Activated CD4-positive, alpha-beta T cell treated with anti-CD3 and anti-CD28 coated beads, Interleukin-2, amount 50 U/mL, for 48 hours (primary cell): ENCODE measurements around the gene DNAL1.

Experiments
- DNase-seq, 2 experiments: peaks; one replicate each; pipeline ENCODE4 v3.0.0-alpha.2; 2020

DNAL1 gene

DNA sequence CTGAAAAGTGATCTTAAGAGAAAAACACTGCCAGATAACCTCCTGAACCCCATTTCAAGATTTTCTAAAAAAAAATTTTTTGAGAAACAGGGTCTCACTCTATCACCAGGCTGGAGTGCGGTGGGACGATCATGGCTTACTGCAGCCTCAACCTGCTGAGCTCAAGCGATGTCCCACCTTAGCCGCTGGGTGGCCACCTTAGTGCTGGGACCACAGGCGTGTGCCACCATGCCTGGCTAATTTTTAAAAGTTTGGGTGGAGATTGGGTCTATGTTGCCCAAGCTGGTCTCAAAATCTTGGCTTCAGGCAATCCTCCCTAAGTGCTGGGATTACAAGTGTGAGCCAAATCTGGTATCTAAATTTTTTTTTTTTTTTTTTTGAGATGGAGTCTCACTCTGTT, 66.0 kb downstream of the DNAL1 start:
- no peak for DNase-seq

GRCh38 chr14:73712071-73712506, 67.3 kb downstream of the DNAL1 start:
- no peak for DNase-seq

DNA sequence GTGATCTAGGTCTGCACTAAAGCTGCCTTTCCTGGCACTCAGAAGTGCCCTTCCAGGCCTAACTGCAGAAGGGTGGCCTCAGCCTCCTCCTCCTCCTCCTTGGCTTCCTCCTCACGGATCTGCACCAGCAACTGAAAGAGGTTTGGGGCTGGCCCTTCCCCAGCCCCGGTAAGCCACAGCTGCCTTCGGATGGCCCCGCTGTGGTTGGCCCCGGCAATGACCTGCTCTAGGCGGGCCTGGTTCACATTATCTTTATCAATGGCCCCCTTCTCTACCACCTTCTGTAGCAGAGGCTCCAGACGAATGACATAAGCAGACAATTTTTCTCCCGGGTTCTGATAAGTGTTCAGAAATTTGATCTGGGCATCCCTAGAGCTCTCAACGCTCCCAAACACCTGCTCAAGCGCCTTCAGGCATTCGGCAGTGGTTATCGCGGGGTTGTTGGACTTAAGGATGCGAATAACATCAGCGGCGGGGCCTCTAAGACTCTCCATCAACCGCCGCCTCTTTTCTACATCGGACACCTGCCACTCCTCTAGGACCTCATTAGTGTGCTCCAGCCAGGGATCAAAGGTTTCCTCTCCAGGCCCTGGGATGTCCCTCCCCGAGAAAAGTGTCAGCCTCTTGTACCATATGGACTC, 67.9 kb downstream of the DNAL1 start:
- DNase-seq = peak; percentile 61 to 70

- peak in 1 of 2 experiments; percentile 19 for DNase-seq
Measured at GRCh38 chr14:73713206-73713802, 68.5 kb downstream of the DNAL1 start.

DNA sequence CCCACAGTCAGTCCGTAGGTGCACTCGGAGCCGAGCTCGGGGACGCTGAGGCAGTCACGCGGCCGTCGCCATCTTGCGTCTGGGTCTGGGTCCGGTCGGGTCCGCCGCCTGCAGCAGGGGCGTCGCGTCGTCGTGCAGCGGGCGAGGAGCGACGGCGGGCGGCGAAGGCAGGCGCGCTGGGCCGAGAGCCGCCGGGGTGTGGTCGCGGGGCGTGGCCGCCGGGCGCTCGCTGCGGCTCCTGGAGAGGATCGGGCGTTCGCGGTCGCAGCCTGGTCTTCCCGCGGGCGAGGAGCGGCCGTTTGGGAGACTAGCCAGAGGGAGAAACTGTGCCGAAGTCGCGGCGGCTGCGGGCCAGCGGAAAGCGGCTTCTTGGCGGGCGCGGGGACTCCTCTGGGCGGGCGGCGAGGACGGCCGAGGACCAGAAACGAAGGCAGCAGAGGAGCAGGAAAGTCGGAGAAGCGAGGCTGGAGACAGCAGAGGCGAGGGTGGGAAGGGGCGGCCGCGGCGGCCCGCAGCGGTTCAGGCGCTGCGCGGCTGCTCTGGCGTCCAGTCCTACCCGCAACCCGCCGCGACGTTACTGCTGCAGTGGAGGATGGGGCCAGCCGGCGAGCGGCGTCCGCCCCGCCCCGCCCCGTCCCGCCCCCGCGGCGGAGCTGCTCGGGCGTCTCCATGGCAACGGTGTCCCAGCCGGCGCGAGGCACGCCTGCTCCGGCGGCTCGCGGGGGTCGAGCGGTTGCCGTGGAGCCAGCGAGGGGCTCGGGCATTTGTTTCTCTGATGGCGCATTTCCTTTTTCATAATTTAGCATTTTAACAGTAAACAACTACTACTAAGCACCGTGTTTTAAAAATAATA, 69.2 kb downstream of the DNAL1 start, which contains the start of gene PNMA1:
PNMA1 (minus strand) TSS at position 582 of the 853 bp plus-strand sequence. CDS start 745 bp downstream, outside the sequence.
- DNase-seq = peak; percentile 86 to 88

- no peak for DNase-seq
Measured at GRCh38 chr14:73714656-73715081, 69.9 kb downstream of the DNAL1 start.

GRCh38 chr14:73715707-73716106, 70.9 kb downstream of the DNAL1 start:
- no peak for DNase-seq

DNA sequence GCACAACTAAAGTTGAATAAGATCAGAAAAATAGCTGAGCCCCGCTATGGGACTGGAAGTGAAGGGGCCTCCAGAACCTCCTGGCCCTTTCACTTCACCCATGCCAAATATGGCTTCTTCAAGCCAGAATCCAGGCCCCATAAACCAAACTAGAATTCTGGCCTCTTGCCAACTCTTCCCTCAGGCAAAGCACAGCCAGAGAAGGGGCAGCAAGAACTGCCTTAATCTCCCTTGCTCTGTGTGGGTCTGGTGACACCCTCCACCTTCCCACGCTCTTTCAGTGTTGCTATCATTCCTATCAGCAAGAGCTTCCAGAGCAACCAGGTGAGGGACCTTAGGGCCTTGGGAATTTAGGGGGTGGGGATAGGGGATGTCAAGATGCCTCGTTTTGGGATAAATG, 72.5 kb downstream of the DNAL1 start:
- DNase-seq = no peak

DNA sequence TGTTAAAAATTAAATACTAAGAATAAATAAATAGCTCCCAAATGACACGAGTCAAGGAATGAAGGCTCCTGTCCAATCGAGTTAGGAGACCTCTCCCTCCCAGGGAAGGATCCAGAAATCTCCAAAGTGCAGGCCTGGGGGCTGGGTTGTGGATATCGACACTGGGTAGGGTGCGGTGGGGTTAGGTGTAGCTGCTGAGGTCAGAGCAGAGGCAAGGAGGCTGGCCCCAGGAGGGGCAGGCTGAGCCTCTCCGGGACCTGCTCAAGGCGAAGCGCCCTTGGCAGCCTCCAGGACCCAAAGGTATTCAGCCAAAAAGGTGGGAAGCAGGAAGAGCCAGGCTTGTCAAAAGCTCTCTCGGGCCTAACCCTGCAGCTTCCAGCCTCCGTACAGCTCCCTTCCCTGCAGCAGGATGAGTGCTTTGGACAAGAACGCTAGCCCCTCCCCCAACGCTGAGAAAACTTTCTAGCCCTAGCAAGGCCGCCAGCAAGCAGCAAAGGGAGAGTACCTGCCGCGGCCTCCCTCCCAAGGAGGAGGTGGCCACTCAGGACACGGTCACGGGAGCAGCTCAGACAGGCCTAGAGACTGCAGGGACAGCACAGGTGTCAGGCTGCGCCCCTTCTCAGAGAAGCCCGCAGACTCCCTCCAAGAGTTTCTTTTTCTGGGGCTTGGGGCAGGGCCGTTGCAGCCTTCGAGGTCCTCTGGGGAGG, 73.1 kb downstream of the DNAL1 start:
- no peak for DNase-seq

DNA sequence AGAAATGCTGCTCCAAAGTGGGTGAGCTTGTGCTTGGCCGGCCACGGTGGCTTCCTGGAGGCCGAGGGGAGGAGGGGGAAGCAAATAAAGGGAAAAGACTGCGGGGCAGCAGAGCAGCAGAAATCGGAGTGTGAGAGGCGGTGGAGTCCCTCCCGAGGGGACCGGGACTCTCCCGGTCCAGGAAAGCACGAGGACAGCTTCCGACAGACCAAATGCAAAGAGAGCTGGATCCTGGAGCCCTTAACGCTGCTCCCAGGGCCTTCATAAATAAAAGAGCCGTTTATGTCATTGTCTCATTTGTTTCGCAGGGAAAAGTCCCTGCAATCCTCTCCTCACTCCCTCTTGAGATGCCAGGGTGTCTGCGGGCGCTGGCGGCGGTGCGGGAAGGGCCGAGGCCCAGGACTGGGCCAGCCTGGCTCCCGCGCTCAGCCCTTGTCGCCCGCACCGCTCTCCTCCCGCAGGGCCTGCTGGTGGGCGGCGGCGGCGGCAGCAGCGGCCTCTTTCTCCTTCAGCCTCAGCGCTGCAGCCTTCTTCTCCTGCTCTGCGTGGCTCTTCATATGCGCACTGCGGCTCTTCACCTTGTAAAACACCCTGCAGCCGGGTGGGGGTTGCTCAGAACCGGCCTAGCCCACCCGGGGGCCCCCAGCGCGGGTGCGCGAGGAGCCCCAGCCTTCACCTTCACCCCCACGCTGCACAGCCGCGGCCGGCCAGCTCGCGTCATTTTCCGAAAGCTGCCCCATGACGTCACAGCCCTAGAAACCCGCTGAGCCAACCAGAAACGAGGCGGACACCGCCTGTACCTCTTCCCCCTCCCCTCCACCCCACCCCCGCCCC, 73.8 kb downstream of the DNAL1 start:
- DNase-seq = no peak

DNA sequence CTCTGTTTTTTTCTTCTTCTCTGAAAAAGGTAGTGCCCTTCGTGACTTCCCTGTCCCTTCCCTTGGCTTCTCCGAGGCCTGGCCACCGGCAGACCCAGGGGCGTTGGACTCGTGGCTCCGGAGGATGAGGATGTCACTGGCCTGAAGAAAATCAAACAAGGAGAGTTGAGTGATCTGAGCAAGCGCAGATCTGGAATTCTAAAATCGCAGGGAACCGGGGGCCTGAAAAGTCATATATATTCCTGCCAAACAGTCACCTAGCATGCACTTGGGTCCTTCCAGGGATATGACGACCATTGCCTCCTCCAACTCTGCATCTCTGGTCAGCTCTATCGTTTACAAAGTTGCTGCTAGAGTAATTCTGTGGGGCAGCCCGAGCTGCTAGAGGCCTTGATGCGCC, 74.6 kb downstream of the DNAL1 start:
- DNase-seq = no peak

DNA sequence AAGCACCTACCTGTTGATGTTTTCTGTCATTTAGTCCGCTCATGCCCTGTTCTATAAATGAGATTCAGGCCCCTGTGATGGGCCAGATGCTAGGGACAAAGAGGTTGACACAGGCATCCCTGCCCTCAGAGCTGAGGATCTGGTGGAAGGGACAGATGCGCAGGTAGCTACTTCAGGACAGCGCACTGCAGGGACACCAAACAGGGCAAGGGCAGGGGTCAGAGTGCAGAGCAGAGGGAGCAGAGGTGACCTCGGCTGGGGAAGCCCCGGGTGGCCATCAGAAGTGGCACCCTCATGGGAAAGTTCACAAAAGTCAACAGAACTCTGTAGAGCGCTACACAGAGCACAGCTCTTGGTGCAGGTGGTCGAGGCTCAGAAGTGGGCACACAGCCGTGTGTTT, 75.0 kb downstream of the DNAL1 start:
- DNase-seq = no peak

GRCh38 chr14:73720636-73721035, 75.8 kb downstream of the DNAL1 start:
- DNase-seq = no peak

- DNase-seq = no peak
Measured at GRCh38 chr14:73721101-73721821, 76.5 kb downstream of the DNAL1 start.

GRCh38 chr14:73722581-73722980, 77.8 kb downstream of the DNAL1 start:
- DNase-seq = no peak

GRCh38 chr14:73723406-73723796, 78.6 kb downstream of the DNAL1 start:
- no peak for DNase-seq

DNA sequence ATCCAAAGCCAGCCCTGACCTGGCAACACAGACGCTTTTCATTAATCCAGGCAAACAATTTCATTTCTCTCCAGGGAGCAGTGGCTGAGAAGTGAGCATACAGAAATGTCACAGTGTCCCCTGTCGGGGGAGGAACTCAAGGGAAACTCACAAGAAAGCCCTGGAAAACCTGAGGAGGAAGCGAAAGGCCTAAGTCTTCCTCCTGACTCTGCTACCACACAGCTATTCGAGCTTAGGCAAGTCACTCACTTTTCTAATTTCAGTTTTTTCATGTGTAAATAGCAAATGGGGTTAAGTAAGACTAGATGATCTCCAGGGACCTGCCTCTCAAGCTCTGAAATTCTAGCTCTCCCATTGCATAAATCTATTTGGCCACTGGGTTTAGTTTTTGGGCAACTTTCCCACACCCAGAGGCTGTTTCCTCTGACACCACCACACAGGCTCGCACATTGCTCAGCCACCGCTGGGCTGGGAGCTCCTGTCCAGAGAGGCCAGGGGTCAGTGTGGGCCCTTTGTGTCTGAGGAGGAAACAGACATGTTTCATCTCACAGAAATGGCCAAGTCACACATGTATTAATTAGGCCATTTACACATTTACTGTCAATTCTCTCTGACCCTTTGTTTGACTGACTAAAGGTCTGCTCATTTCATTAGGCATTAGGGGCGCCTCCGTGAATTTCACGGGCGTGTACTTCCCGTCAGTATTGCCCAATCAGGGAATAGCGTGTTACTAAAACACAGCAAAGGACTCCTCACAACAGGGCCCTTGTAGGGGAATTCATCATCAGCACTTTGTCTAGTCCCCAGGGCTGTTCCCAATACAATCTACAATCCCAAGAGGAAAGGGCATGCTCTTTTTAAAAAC, 79.2 kb downstream of the DNAL1 start:
- DNase-seq = no peak

DNA sequence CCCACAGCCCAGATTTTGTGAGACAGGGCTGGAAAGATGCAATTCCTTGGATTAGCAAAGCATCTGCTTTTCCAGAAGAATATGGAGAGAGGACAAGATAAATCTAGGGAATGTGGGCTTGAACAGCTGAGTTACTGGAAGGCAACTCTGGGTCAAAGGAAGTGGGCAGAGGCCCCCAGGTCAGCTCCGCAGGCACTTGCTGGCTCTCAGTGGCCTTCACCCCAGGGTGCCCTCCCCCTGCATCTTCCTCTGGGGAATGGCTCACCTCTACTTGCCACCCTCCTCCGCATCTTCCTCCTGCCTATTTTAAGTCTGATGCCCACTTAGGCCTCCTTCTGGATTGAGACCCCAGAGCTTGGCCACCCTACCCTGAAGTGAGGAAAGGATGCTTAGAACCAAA, 79.9 kb downstream of the DNAL1 start:
- no peak for DNase-seq

DNA sequence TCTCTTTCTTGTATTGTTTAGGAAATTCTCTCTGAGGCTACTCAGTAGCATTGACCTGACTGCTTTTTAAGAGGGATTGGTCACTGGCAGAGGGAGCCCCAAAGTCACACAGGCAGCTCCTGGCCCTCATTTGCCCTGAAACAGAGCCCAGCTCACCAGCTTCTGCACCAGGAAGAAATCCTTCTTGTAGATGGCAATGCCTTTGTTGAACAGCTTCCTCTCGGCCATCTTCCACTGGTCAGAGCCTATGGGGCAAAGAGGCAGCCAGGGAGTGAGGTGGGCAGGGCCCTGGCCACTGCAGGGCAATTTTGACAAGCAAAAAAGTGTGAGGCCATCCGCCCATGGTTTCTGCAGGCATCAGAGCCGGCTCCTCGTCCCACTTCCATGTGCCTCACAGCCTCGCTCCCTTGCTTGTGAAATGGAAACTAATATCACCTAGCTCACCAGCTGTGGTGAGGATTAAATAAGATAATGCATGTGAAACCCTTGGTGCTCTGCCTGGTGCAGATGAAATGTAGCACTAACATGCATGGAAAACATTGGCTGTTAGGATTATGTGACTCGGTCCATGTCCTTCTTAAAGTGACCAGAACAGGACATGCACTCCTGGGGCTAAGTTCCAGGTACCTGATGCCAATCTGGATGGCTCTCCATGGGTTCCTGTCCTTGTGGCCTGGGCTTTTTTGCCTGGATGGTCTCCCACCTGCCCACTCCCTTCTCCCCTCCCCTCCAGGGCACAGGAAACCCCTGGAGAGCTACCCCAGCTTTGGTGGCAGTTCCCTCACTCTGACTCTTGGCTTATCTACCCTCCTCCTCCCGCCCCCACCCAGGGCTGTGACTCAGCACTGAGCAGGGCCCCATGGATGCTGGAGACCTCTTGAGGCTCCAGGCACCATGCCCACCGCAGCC, 80.6 kb downstream of the DNAL1 start:
- DNase-seq = no peak
